ENCODE measurements around the gene TMEM135. TPM values are rescaled to one million over a fixed set of nuclear protein-coding genes. Genes with fewer than 3 reads are reported as not detected.
"Not testable (repeated sequence)": the region's sequence is repeated elsewhere in the genome, so short reads cannot be mapped to it uniquely, and the experiment has no call there.

The TMEM135 gene
- polyA plus RNA-seq, 3 donors, result 34.4 to 49.4 (median 40.5) TPM

DNA sequence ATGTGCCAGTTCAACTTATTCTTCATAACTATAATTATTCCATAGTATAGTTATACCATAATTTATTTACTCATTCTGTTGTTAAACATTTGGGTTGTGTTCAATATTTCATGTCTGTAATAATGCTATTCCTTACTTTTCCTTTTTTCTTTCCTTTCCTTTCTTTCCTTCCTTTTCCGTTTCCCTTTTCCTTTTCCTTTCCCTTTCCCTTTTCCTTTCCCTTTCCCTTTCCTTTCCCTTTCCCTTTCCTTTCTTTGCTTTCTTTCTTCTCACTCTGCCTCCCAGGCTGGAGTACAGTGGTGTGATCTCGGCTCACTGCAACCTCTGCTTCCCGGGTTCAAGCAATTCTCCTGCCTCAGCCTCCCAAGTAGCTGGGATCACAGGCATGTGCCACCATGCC is 151.2 kb downstream of the TMEM135 start:
- DNase-seq (ENCODE audit: low read depth in 3 of 3, low spot score in 2 of 3), result not testable (repeated sequence)

DNA sequence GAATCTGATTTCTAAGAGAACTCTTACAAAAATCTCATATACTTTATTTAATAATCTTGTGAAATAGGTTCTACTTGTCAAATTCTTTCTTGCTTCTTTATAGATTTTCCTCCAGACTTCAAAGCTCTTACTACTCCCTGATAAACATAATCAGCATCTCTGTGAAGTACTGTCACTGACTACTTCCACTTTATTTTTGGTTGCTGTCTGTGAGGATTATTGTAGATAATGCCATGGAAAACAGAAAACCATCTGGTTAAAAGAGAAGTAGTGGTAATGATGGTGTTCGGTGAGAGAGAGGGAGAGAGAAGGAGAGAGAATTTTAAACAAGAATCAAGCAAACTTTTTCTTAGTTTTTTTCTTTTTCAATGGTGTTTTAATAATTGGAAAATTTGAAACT is 152.3 kb downstream of the TMEM135 start:
- no peak for DNase-seq (ENCODE audit: low read depth in 3 of 3, low spot score in 2 of 3)

DNA sequence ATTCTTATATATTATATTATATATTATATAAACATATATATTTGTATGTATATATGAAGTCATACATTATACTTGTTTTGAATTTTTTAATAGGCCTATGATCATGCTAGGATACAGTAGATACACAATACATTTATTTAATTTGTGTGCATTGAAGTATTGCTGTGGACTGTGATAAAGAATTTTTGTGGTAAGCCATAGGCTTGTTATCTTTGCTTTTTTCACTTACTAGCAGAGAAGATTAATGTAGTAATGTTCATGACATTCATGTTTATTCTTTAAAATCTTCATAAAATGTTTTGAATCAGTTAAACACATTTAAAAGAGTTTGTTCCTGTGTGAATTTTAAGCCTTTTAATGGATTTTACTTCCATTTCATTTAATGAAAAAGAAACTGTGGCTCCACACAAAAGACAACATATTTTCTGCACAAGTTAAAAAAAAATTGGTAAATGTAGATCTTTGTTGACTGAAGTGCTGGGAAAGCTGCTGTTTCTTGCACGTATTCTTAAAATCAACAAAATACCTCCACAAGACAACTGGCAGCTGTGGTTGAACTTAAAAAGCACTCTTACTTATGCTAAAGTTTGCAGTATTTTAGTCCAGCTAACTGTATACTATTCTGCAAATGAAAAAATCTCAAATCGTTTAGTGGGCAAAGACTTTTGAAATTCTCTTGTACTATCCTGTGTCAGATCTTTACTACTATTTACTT is 156.2 kb downstream of the TMEM135 start:
- DNase-seq (ENCODE audit: low read depth in 3 of 3, low spot score in 2 of 3), result no peak

GRCh38 chr11:87194985-87195820 is 157.5 kb downstream of the TMEM135 start:
- no peak for DNase-seq (ENCODE audit: low read depth in 3 of 3, low spot score in 2 of 3)

DNA sequence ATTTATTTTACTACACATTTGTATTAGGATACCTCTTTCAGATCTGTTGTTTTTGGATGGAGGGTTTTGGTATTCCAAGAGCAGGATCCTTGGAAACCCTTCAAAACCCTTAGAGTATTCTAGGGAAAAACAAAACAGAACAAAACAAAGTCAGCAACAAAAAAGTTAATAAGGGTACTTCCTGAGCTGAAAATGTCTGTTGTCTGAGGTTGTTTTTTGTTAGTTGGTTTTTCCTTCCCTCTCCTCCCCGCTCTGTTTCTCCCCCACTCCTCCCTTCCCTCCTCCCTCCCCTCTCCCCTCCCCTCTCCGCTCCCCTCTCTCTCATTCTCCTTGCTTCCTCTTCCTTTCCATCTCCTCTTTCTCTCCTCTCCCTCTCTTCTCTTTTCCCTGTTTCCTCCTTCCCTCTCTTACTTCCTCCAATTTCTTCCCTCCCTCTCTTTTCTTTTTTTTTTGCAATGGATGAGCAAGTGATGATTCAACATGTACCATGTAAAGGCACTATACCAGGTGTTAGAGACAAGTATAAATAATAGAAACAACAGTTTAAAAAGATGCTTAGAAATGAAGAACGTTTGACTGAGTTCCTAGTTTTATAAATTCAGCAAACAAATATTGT is 160.6 kb downstream of the TMEM135 start:
- no peak for DNase-seq (ENCODE audit: low read depth in 3 of 3, low spot score in 2 of 3)

- no peak for DNase-seq (ENCODE audit: low read depth in 3 of 3, low spot score in 2 of 3)
Observed at GRCh38 chr11:87201376-87201775, 163.6 kb downstream of the TMEM135 start.

- no peak for DNase-seq (ENCODE audit: low read depth in 3 of 3, low spot score in 2 of 3)
Observed at GRCh38 chr11:87203907-87204602, 166.3 kb downstream of the TMEM135 start.

DNA sequence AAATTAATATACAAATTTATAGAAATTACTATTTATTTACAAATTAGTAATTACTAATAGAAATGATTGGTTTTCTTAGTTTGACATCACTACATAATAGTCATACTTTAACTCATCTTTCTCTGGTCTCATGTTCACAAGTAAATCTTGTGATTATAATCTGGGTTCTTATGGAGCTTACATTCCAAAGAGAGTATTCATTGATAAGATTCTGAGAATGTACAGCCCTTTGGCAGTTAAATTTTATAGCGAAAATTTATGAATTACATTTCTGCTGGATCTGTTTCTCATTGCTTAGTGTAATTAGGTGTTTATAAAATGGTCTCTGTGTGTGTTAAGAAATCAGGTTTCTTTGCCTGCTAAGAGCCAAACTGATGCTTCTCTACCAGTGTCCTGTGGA is 175.2 kb downstream of the TMEM135 start:
- DNase-seq (ENCODE audit: low read depth in 3 of 3, low spot score in 2 of 3), result no peak

DNA sequence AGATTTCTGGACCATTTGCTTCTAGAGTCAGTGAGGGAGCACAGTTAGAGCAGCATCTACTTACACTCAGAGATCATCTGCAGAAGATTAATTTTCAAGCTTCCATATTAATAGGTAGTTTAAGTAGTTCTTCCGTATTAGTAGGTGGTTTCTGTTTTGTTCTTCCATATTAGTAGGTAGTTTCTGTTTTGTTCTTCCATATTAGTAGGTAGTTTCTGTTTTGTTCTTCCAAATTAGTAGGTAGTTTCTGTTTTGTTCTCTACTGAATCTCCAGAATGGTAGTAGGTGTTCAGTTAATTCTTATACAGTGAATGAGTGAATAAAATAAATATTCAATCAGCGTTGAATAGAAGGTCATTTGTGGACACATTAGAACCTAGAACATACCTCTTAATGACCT is 175.7 kb downstream of the TMEM135 start:
- no peak for DNase-seq (ENCODE audit: low read depth in 3 of 3, low spot score in 2 of 3)

DNA sequence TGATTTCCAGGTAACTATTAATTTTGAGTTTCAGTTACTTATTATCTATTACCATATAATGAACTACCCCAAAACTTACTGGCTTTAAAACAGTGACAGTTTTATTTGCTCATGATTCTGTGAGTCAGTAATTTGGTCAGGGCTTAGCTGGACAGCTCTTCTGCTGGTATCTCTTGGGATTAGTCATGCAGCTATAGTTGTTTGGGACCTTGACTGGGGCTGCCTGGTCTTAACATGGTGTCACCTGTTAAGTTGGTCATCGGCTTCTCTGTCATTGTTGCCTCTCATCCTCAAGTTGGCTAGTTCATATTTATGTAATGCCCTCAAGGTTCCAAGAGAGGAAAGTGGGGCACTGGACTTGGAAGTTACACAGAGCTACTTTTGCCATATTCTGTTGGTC is 177.5 kb downstream of the TMEM135 start:
- DNase-seq (ENCODE audit: low read depth in 3 of 3, low spot score in 2 of 3), result no peak

- DNase-seq (ENCODE audit: low read depth in 3 of 3, low spot score in 2 of 3), result no peak
Observed at GRCh38 chr11:87219266-87219665, 181.5 kb downstream of the TMEM135 start.

GRCh38 chr11:87223816-87224215 is 186.1 kb downstream of the TMEM135 start:
- DNase-seq (ENCODE audit: low read depth in 3 of 3, low spot score in 2 of 3), result no peak

DNA sequence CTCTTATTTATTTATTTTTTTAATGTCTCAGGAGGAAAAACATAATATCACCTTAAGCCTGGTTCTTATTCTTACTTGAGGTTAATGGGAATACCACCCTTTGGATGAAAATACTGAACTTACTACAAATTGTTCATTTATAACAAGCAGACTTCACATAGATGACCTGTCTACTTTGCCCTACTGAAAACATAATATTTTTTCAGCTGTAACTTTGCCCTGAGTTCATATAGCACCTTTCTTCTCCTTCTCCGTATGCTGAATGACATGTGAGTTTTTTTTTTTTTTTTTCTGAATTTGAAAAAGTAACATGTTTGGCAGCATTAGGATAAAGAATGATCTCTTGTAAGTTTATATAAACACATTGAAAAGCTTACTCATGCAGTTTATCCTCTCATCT is 186.8 kb downstream of the TMEM135 start:
- DNase-seq (ENCODE audit: low read depth in 3 of 3, low spot score in 2 of 3), result no peak

GRCh38 chr11:87228820-87229219 is 191.1 kb downstream of the TMEM135 start:
- DNase-seq (ENCODE audit: low read depth in 3 of 3, low spot score in 2 of 3), result no peak

DNA sequence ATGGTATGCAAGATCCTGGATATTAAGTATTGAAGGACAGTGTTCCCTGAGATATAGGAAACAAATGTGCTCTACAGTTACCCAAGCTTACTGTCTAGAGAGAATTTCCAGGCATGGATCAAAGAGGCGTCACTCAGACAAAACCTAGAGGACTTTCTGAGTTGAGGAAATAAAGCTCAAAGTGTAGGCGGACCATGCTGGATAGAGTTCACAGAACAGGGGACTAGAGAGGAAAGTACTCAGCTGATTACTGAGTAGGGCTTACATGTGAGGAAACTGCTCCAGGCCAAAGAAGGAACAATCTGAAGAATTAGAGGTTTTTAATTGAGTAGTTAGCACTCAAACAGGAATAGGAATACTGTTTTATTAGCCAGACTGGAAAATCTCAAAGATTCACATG is 193.3 kb downstream of the TMEM135 start:
- DNase-seq (ENCODE audit: low read depth in 3 of 3, low spot score in 2 of 3), result no peak

GRCh38 chr11:87232320-87232719 is 194.6 kb downstream of the TMEM135 start:
- DNase-seq (ENCODE audit: low read depth in 3 of 3, low spot score in 2 of 3), result no peak

DNA sequence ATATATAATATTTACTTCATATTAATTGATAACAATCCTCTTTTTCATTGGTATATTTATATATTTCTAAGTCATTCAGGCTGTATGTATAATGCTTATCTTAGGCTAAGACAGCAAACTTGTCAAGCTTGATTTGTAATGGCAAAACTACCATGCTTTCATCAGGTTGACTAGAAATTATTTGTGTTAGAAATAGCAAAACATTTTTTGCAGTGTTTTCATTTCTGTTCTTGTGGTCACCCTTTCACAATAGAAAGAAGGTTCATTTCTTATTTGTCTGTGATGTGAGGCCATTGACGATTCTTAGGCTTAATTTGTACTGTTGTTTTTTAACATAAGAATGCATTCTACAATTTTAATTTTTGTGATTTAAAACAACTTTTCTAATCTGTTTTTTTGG is 197.6 kb downstream of the TMEM135 start:
- no peak for DNase-seq (ENCODE audit: low read depth in 3 of 3, low spot score in 2 of 3)

GRCh38 chr11:87236368-87236767 is 198.6 kb downstream of the TMEM135 start:
- no peak for DNase-seq (ENCODE audit: low read depth in 3 of 3, low spot score in 2 of 3)

DNA sequence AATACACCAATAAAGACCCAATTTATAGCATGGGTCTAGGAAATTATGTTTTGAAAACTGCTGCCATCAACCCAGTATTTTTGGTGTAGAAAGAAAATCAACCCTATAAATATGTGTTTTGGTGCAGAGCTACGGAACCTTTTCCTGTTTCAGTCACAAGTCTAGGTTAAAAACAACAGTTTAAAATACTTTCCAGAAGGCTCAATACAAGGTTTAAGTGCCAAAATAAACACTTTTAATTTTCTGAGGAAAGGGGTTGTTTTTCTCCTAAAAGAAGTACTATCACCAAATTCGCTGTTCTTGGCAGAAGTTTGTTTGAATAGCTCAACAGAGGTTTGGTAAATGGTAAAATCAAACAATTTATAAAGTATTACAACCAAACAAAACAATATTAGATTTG is 201.3 kb downstream of the TMEM135 start:
- DNase-seq (ENCODE audit: low read depth in 3 of 3, low spot score in 2 of 3), result no peak

DNA sequence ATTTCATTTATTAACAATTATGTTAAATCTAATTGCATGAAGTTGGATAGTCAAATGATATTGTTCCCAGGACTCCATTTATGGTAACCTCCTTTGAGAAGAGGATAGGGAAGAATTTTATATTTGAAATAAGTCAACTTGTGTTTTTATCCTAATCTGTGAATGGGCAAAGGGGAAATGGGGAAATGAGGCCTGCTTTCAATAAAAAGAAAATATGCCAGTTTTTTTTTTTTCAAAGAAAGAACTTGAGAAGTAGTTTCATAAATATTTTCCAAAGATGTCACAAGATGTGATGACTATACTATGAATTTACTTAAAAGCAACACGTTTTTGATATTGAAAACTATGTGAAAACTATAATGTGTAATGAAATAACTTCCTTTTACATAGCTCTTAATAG is 201.8 kb downstream of the TMEM135 start:
- no peak for DNase-seq (ENCODE audit: low read depth in 3 of 3, low spot score in 2 of 3)

DNA sequence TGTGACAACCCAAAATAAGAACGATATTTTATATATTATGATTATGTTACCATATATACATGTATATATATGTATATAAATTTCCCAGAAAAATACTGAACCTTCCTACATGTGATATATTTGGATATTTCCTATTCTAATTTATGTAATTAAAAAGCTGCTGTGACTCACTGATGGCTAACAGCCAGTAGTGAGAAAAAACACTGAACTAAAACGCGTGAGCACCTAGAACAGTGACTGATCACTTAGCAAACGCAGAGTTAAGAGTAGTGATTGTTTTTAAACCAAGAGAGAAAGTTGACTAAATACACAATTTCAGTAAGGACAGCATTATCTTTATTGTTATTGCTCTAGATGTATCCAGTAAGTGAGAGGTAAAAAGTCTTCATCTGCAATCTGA is 213.8 kb downstream of the TMEM135 start:
- DNase-seq (ENCODE audit: low read depth in 3 of 3, low spot score in 2 of 3), result no peak
